Activated naive CD4-positive, alpha-beta T cell treated with anti-CD3 and anti-CD28 coated beads, Interleukin-2, amount 50 U/mL, for 72 hours (primary cell): ENCODE data around the gene RXRA. TPM values are rescaled to one million over a fixed set of nuclear protein-coding genes. Genes with fewer than 3 reads are reported as not detected.

Experiments
- ATAC-seq, 2 donors: fragments of 150-1000 bp; cut with Tn5 transposase; 2 replicates each; pipeline ENCODE4 v1.10.0; 2021; ENCODE audit warnings: mild to moderate bottlenecking in 2 of 2, moderate library complexity in 2 of 2
- DNase-seq, 2 donors: peaks; one replicate each; pipeline ENCODE4 v3.0.0; 2021 to 2022; ENCODE audit warnings: low spot score in 2 of 2
- H3K27ac Mint-ChIP-seq, 2 donors: one replicate each; pipeline ENCODE4 v1.8.0; 2022; ENCODE audit warnings: mild to moderate bottlenecking in 2 of 2, mixed read lengths in 2 of 2
- H3K36me3 Mint-ChIP-seq, 2 donors: one replicate each; pipeline ENCODE4 v1.8.0; 2022; ENCODE audit warnings: mixed read lengths in 2 of 2
- H3K9me3 Mint-ChIP-seq, 2 donors: one replicate each; pipeline ENCODE4 v1.8.0; 2022; ENCODE audit warnings: mixed read lengths in 2 of 2
- total RNA-seq, 2 donors: library from RNA; stranded (reverse); gene quantifications; one replicate each; pipeline ENCODE4 v1.2.3, GENCODE V29; 2022

Gene RXRA
- total RNA-seq, 2 donors from 2014 or later, result 0.25 to 7.9 TPM

DNA sequence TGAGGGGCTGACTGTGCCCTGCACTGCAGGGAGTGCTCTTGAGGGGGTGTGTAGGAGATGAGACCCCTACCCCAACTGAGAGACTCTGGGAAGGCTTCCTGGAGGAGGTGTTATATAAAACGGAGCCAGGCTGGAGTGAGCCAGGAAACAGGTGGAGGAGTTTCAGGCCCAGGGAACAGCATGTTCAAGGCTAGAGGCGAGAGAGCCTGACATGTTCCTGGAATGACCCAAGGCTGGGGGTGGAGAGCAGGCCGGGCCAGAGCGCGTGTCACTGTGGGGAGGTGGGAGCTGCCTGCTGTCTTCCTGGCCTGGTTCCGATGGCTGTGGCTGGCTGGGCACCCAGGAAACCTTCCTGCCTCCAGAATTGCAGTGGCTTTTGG lies 48.7 kb downstream of the RXRA start:
- Mint-ChIP-seq H3K9me3 (no peaks in the 10 kb centered on the region), H3K27ac (no peak overlapping the region), H3K36me3 (no peaks in the 10 kb centered on the region)
- DNase-seq, result no peak
- ATAC-seq, result no peak

DNA sequence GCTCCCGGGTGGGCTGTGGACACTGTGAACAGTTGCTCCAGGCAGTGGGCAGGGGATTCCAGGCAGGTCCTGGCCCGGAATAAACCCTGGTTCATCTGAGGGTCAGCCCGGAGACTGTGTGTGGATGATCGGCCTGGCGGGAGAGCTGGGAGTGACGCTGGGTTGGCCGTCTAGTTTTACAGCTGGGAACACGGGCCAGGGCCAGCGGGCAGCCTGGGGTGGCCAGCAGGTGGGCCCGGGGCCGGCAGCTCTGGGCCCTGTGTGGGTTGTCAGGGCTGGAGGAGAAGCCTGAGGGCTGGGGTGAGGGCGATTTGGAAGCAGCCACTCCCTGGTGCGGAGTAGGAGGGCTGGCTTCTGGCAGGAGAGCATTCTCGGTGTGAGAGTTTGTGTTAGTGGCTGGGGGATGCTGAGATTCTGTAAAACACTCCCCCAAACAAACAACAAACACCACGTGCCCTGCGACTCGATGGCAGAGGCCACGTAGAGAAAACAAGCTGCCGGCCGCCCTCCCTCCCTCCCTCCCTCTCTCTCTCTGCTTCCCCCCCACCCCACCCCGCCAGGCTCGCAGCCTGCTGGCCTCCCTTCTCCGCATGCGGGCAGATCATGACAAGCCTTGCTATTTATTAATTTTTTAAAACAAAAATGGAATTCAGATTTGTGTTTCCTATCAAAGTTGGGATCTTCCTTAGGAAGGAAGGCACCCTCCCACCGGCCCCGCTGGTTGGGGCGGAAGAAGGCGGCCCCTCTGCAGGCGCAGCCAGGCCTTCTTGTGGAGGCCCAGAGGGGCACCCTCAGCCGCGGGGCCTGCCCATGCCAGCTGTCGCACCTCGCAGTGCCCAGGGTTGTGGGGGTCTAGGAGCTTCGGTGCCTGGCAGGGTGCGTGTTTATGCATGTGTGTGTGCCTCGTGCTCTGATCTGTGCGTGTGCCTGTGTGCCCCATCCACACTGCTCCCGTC lies 49.5 kb downstream of the RXRA start:
- H3K9me3 Mint-ChIP-seq, result no peaks in the 10 kb centered on the region
- no peak for ATAC-seq
- no peak for DNase-seq
- no peaks in the 10 kb centered on the region for H3K36me3 Mint-ChIP-seq
- H3K27ac Mint-ChIP-seq, result no peak overlapping the region

DNA sequence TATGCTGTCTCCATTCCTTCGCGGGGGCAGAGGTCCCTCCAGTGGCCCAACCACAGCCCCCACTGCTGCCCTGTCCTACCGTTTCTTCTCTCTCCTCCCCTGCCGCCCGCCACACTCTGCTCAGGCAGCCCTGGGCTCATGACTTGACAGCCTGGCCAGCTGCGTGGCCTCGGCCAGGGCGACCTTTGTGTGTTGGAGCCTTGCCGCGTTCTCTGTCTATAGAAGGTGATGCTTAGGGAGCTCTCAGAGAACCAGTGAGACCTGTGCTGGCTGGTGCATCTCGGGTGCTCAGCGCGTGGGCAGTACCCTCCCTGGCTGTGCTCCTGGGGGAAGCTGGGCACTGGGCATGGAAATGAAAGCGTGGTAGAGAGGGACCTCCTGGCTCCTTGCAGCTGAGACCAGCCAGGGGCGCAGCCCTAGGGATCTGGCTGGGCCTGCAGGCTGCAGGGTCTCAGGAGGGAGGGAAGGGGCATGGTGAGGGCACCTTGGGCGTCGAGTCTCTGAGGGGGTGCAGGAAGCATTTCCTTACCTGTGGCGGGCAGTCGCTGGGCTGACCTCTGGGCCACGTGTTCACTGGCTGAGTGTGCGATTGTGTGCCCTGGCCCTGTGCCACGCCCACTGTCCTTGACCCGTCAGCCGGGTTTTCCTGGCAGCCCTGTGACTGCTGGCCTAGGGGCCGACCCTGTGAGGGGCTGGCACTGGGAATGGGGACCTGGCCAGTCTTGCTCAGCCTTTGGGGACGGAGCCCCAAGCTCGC lies 50.3 kb downstream of the RXRA start:
- Mint-ChIP-seq H3K27ac (no peak overlapping the region), H3K9me3 (no peaks in the 10 kb centered on the region), H3K36me3 (no peaks in the 10 kb centered on the region)
- ATAC-seq, result no peak
- no peak for DNase-seq

DNA sequence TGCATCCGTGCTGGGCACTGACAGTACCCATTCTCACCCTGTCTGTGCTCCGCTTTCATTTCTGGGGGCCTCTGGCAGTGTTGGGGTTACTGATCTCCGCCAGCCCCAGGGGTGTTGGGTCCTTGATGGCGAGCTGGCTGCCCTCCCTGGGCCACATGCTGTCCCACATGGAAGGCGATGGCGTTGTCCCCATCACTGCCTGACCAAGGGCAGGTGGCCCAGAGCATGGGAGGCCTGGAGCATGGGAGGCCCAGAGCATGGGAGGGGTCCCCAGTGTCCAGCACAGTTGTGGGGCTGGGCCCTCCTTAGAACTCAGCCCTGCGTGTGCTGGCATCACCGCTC lies 50.9 kb downstream of the RXRA start:
- H3K9me3 Mint-ChIP-seq, result no peaks in the 10 kb centered on the region
- DNase-seq (no peak), ATAC-seq (no peak)
- H3K27ac Mint-ChIP-seq, result no peak overlapping the region
- no peaks in the 10 kb centered on the region for H3K36me3 Mint-ChIP-seq

DNA sequence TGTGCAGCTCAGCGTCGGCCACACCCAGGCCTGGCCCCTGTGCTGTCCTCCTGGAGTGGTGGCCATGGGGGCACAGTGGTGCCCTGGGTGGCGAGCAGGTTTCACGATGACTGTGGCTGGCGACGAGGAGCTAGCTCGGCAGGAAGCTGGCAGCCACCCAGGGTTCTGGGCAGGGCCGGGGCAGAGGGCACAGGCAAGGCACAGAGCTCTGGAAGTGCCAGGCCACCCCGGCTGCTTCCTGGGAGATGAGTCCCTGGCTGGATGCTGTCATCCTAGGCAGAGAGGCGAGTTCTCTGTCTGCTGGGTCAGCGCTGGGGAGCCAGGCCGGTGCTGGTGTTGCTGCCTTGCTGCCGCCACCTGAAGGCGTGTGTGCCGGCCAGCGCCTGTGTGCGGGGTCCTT lies 51.7 kb downstream of the RXRA start:
- H3K27ac Mint-ChIP-seq, result no peak overlapping the region
- H3K9me3 Mint-ChIP-seq, result no peaks in the 10 kb centered on the region
- ATAC-seq (no peak), DNase-seq (no peak)
- no peaks in the 10 kb centered on the region for H3K36me3 Mint-ChIP-seq

DNA sequence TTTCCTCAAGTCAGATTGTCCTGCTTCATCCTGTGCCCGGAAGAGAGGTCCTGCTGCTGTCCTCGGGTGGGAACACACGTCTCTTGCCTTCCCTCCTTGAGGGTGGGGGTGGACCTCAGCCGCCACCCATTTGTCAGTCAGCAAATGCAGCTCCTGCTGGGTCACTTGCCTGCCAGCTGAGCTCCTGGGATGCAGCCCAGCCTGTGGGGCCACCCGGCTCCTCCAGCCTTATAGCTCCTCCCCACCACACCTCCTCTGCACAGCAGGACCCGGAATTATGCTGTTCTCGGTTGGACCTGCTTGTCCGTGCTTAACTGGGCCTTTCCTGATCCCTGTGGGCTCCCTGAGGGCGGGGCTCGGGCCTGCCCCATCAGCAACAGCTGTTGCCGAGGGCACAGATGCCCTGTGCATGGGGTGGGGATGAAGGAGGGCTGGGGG lies 52.7 kb downstream of the RXRA start:
- H3K36me3 Mint-ChIP-seq, result no peaks in the 10 kb centered on the region
- no peaks in the 10 kb centered on the region for H3K9me3 Mint-ChIP-seq
- H3K27ac Mint-ChIP-seq, result no peak overlapping the region
- ATAC-seq (no peak), DNase-seq (no peak)

DNA sequence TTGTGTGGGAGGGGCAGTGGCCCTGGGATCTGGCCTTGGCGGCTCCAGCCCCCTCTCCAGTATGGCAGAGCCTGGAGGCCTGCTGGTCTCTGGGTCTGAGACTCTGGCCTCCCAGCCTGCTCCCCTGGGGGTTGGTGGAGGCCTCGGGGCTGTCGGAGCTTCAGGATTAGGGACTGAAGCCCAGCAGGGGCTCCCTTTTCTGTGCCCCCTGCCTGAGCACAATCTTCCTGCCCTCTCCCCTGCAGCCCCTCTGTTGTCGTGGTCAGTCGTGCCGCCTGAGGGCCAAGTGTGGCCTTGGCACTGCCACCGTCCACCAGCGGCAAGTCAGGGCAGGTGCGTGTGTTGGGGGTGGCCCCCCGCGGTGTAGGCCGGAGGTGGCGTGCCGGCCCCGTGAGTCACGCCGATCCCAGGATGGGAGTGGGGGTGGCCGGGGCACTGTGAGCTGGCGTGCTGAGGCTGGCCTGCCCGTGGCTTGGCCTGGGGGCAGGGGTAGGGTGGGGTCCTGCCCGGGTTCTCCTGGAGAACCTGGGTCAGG lies 53.6 kb downstream of the RXRA start:
- no peaks in the 10 kb centered on the region for H3K9me3 Mint-ChIP-seq
- no peak overlapping the region for H3K27ac Mint-ChIP-seq
- no peak for ATAC-seq
- H3K36me3 Mint-ChIP-seq, result no peaks in the 10 kb centered on the region
- DNase-seq, result no peak

DNA sequence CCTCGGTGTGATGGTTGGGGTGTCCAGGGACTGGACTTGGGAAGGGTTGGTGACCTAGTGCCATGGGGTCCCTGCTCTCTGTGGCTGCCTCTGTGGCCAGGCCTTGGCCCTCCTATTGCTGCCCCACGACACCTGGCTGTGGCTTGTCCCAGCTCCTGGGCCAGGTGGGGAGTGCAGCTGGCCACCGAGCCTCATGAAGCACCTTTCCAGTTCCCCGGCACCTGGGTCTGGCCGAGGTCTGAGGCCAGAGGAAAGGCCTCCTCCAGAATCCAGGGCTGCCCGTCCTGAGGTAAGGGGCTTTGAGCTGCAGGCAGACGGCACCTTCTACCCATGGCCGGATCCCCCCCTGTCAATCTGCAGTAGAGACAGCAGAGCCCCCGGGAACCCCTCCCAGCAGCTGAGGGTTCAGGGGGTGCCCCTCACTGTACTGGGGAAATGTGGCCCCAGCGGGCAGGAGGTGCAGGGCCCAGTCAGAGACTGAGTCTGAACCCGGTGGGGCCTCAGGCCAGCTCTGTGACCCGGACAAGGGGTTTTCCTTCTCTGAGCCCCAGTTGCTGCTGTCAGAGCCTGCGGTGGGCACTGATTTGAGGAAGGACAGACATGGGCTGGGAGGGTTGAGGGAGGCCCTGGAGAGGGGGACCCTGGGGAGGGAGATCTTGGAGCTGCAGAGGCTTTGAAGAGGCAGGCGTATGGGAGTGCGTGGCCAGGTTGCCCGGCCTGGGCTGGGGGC lies 54.5 kb downstream of the RXRA start:
- Mint-ChIP-seq H3K36me3 (no peaks in the 10 kb centered on the region), H3K27ac (no peak overlapping the region), H3K9me3 (no peaks in the 10 kb centered on the region)
- ATAC-seq (no peak), DNase-seq (no peak)

DNA sequence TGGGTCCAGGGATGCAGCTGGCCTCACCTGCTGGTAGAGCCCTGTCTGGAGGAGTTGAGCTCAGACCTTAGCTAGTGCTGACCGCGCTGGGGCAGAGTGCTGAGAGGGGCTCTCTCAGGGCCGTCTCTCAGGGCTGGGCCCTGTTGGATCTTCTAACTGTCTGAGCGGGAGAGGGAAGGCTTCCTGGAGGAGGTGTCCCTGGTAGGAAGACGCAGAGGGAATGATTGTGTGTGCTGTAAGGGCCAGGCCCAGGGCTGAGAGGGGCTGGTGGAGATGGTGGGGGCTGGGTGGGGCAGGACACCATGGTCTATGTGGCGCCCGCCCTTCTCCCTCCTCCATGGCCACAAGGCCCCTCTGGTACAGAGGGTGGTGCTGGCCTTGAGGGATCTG lies 55.0 kb downstream of the RXRA start:
- Mint-ChIP-seq H3K27ac (no peak overlapping the region), H3K9me3 (no peaks in the 10 kb centered on the region), H3K36me3 (no peaks in the 10 kb centered on the region)
- DNase-seq (no peak), ATAC-seq (peak in 1 of 2 donors; percentile 14)

DNA sequence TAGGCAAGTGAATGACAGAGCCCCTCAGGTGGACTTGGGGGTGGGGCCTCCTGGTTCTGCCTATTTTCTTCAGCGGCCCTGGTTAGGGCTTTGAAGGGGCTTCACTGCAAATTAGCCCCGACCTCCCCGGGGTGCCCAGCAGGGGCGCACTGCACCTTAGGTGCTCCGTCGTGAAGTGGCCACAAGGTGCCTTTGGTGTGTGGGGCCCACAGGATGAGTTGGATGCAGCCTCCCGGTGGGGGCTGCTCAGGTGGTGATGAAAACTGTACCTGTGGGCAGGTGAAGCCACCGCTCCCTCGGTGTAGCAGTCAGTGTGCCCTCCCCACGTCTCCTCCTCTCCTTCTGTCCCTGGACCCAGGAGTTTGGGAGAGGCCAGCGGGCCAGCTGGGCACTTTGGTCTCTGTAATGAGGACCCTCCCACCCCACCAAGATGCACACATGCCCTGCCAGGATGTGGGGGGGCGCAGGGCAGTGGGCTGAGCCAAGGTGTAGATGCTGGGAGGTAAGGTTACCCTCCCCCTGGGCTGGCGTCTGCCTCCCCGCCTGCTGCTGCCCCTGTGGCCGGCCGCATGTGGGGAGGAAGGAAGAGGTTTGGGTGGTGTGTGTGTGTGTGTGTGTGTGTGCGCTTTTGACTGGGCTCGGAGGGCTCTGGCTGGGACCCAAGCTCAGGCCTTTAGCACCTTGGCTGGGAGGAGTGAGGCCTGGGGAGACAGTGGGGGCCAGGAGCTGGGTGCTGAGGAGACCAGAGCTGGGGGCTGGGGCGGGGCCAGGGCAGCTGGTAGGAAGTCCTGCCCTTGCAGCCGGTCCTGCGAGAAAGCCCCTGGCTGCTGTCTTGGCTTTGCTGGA lies 55.6 kb downstream of the RXRA start:
- DNase-seq (no peak), ATAC-seq (peak; percentile 36 to 61)
- Mint-ChIP-seq H3K9me3 (no peaks in the 10 kb centered on the region), H3K27ac (peak overlapping the region in 1 of 2 donors; percentile 19), H3K36me3 (no peaks in the 10 kb centered on the region)

DNA sequence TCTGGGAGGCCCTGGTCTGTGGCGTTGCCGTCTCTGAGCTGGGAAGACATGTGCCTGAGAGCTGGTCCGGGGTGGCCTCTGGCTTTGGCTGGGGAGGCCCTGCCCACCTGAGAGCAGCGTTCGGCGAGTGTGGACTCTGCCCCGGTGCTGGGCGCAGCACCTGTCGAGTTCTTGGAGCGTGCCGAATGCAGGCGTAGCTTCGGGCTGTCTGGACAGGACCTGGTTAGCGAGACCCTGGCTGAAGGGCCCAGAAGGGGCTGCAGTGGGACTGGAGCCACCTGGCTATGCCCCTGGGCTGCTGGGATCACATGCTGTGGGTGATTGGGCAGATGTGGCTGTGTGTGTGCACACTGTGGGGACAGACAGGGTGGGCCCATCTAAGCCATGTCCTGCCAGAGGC lies 56.5 kb downstream of the RXRA start:
- Mint-ChIP-seq H3K9me3 (no peaks in the 10 kb centered on the region), H3K36me3 (no peaks in the 10 kb centered on the region), H3K27ac (no peak overlapping the region)
- ATAC-seq (no peak), DNase-seq (no peak)

DNA sequence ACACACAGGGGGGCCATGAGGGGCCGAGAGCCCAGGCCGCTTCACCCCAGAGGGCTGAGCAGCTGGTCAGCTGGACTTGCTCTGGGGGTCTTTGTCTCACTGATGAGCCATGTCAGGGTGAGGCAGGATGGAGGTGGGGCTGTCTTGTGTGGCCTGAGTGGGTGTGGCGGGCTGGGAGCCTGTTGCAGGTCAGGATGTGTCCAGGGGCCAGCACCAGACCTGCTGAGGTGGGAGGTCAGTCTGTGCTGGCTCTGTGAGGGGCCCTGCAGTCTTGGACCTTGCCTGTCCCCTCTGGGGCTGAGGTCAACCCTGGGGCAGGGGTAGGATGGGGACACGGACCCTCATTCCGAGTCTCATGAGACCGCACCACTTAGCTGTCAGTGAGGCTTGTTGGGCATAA lies 56.9 kb downstream of the RXRA start:
- no peak for ATAC-seq
- Mint-ChIP-seq H3K9me3 (no peaks in the 10 kb centered on the region), H3K27ac (no peak overlapping the region)

DNA sequence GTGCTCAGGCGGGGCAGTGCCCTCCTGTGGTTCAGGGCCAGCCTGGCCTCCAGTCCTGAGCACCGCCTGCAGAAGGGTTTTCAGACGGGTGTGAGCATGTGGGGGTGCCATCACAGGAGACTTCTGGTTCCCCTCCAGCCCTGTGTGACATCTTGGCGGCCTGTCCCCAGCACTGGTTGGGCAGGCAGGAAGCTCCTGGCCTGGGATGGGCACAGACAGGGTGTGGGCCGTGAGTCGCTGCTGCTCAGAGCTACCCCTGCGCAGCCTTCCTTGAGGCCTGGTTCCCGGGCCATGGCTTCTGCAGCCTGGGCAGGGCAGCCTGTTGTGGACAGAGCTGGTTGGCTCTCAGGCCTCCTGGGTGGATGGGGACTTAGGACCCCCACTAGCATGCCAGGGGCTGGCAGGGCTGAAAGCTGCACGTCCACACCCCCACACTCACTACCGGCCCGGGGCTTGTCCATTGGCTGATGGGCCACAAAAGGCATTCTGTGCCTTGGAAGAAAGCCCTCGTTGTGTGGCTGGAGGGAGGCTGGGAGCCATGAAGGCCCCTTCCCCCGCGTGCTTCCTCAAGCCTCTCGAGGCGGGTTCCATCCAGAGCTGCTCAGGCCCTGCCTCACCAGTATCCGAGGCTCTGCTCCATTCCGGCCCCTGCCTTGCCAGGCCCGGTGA lies 58.7 kb downstream of the RXRA start:
- ATAC-seq (no peak), DNase-seq (no peak)
- no peaks in the 10 kb centered on the region for H3K9me3 Mint-ChIP-seq
- H3K27ac Mint-ChIP-seq, result no peak overlapping the region
- no peaks in the 10 kb centered on the region for H3K36me3 Mint-ChIP-seq

More for the DNA sequence above, 56.9 kb downstream of the RXRA start:
- DNase-seq, result no peak
- no peaks in the 10 kb centered on the region for H3K36me3 Mint-ChIP-seq

DNA sequence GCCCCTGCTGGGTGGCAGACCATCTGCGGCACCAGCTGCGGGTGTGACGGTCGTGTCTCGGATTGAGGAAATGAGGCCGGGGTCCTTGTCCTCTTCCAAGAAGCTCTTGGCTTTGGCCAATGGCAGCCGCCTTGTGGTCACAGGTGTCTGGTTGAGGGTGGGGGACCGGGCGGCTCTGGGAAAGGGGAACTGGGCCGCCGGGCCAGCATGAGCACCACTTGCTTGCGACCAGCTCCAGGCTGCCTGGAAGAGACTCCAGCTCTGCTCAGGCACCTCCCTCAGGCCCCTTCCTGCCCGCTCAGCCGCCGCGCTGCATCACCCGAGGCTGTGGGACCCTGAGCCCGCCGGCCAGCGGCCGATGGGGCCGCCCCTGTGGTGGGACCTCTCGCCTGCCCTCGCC lies 59.7 kb downstream of the RXRA start:
- no peak overlapping the region for H3K27ac Mint-ChIP-seq
- ATAC-seq, result no peak
- DNase-seq, result no peak

DNA sequence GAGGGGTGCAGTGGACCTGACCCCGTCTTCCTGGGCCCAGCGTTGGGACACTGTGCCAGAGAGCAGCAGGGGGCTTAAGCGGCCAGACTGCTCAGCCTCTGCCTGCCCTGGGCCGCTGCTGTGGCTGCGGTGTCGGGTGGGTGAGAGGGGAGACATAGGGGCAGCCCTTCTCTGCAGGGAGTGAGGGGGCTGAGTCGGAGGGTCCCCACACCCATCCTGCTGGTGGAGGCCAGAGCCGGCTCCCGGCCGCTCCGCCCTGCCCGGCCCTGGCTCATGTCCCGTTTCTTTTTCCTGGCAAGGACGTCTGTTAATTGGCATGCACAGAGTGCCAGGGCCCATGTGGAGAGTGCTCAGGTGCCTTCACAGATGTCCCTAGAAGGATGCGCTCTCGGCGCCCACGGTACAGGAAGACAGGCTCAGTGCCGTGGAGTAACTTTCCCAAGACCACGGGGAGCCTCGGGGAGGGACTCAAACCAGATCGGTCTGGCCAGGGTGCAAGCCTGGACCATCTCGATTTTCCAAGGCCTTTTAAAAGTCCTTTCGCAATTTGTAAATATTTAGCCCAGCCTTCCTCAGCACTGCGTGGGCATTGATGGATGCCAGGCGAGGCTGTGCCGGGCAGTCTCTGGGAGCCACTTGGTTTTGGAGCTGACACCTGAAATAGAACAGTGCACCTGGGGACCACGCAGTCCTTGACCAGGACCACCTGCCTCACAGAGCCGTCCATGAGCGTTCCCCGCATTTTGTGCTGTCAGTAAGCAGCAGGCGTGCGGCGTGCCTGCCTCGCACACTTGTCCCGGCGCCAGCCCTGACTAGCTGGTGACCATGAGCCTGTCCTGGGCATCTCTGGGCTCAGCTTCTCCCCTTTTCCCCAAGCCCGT lies 60.9 kb downstream of the RXRA start:
- ATAC-seq, result no peak
- no peak for DNase-seq
- H3K36me3 Mint-ChIP-seq, result no peaks in the 10 kb centered on the region
- H3K9me3 Mint-ChIP-seq, result no peaks in the 10 kb centered on the region
- H3K27ac Mint-ChIP-seq, result no peak overlapping the region

More for the DNA sequence above, 59.7 kb downstream of the RXRA start:
- no peaks in the 10 kb centered on the region for H3K9me3 Mint-ChIP-seq
- H3K36me3 Mint-ChIP-seq, result no peaks in the 10 kb centered on the region
